HL-60 (cell line): Measurements from ENCODE around the gene NAALADL2.

Source experiments
- CTCF ChIP-seq: IDR thresholded peaks from one replicate; pipeline ENCODE4 v1.5.1; 2011; ENCODE audit warnings: low read length, control low read depth, inconsistent platforms; ENCODE audit not compliant: insufficient read depth
- GABPA ChIP-seq: IDR thresholded peaks from 2 replicates; pipeline ENCODE4 v1.6.1; 2012; ENCODE audit warnings: low read depth
- TF ChIP-seq, protein P1 (sequence below): IDR thresholded peaks from 2 replicates; pipeline ENCODE4 v1.6.1; 2012; ENCODE audit warnings: low read depth; ENCODE audit not compliant: insufficient replicate concordance

DNA sequence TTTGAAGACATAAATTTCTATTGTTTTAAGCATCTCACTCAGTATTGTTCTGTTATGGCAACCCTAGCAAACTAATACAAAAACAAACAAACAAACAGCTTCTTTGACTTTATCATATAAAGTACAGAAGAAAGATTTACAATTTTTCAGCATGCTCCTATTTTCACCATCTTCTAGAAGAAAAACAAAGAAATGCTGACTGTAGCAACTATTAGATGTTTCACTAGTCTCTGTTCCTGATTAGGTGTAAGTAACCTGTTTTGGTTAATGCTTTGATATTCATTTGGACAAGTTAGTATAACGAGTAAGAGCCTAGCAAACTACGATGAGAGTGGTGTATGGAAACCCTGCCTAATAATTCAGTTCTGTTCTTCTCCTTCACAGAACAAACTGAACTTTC lies 478.5 kb downstream of the NAALADL2 start:
- TF ChIP-seq CTCF (no peak), GABPA (no peak)
- TF ChIP-seq, protein P1, sequence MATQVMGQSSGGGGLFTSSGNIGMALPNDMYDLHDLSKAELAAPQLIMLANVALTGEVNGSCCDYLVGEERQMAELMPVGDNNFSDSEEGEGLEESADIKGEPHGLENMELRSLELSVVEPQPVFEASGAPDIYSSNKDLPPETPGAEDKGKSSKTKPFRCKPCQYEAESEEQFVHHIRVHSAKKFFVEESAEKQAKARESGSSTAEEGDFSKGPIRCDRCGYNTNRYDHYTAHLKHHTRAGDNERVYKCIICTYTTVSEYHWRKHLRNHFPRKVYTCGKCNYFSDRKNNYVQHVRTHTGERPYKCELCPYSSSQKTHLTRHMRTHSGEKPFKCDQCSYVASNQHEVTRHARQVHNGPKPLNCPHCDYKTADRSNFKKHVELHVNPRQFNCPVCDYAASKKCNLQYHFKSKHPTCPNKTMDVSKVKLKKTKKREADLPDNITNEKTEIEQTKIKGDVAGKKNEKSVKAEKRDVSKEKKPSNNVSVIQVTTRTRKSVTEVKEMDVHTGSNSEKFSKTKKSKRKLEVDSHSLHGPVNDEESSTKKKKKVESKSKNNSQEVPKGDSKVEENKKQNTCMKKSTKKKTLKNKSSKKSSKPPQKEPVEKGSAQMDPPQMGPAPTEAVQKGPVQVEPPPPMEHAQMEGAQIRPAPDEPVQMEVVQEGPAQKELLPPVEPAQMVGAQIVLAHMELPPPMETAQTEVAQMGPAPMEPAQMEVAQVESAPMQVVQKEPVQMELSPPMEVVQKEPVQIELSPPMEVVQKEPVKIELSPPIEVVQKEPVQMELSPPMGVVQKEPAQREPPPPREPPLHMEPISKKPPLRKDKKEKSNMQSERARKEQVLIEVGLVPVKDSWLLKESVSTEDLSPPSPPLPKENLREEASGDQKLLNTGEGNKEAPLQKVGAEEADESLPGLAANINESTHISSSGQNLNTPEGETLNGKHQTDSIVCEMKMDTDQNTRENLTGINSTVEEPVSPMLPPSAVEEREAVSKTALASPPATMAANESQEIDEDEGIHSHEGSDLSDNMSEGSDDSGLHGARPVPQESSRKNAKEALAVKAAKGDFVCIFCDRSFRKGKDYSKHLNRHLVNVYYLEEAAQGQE = no peak
